HEK293T (cell line): Measurements from ENCODE around the gene TSPAN18.

ENCODE experiments used
- BHLHE40 ChIP-seq: fragments of 450-650 bp; IDR thresholded peaks from 2 replicates; pipeline ENCODE4 v1.6.1; 2016; ENCODE audit warnings: mild to moderate bottlenecking, moderate library complexity, borderline replicate concordance
- ELF4 ChIP-seq: fragments of 450-650 bp; IDR thresholded peaks from 2 replicates; pipeline ENCODE4 v1.6.1; 2017; ENCODE audit warnings: antibody characterized with exemption
- FOXA1 ChIP-seq: fragments of 450-650 bp; IDR thresholded peaks from 2 replicates; pipeline ENCODE4 v1.6.1; 2016; ENCODE audit warnings: mild to moderate bottlenecking
- FOXK2 ChIP-seq: fragments of 450-650 bp; IDR thresholded peaks from 2 replicates; pipeline ENCODE4 v1.6.1; 2016; ENCODE audit warnings: mild to moderate bottlenecking
- FOXM1 ChIP-seq: fragments of 450-650 bp; IDR thresholded peaks from 2 replicates; pipeline ENCODE4 v1.6.1; 2017; ENCODE audit warnings: mild to moderate bottlenecking, borderline replicate concordance
- HDGF ChIP-seq: fragments of 450-650 bp; IDR thresholded peaks from 2 replicates; pipeline ENCODE4 v1.6.1; 2017; ENCODE audit warnings: antibody characterized with exemption, borderline replicate concordance
- L3MBTL2 ChIP-seq: fragments of 450-650 bp; conservative IDR thresholded peaks from 2 replicates; pipeline ENCODE4 v1.6.1; 2016; ENCODE audit warnings: mild to moderate bottlenecking
- LEF1 ChIP-seq: fragments of 450-650 bp; IDR thresholded peaks from 2 replicates; pipeline ENCODE4 v1.6.1; 2017; ENCODE audit warnings: mild to moderate bottlenecking, borderline replicate concordance
- SP1 ChIP-seq: fragments of 450-650 bp; IDR thresholded peaks from 2 replicates; pipeline ENCODE4 v1.6.1; 2017
- TARDBP ChIP-seq: fragments of 450-650 bp; IDR thresholded peaks from 2 replicates; pipeline ENCODE4 v1.6.1; 2016

GRCh38 chr11:44708009-44708408 lies 18.8 kb upstream of the TSPAN18 start:
- TF ChIP-seq FOXK2 (no peak), ELF4 (no peak), BHLHE40 (no peak), FOXA1 (no peak), LEF1 (no peak), L3MBTL2 (no peak), TARDBP (no peak), FOXM1 (no peak), SP1 (no peak), HDGF (no peak)
